Spleen (tissue), 11 donors: ENCODE results near the gene SLCO4A1. TPM values are rescaled to one million over a fixed set of nuclear protein-coding genes. Genes with fewer than 3 reads are reported as not detected.

ENCODE experiments used
- DNase-seq: peaks from one replicate; pipeline ENCODE4 v3.0.0-alpha.2; 2020
- H3K27ac ChIP-seq, 8 donors: fragments of 200-600 bp; sonication (generic) in 7 of 8; 1 replicate in 4 of 8; 2 replicates in 4 of 8; pipeline versions ENCODE4 v1.5.0 to v1.8.0; 2016 to 2021; ENCODE audit warnings: inconsistent platforms in 4 of 8, mild to moderate bottlenecking in 4 of 8, moderate library complexity in 1 of 8
- H3K27me3 ChIP-seq, 7 donors: fragments of 200-600 bp; sonication (generic) in 6 of 7; replicated peaks in 1 of 7; 1 replicate in 4 of 7; 2 replicates in 3 of 7; pipeline versions ENCODE4 v1.5.0 to v1.8.0; 2016 to 2021; ENCODE audit warnings: inconsistent platforms in 3 of 7, mild to moderate bottlenecking in 1 of 7
- H3K36me3 ChIP-seq, 6 donors: fragments of 200-600 bp; sonication (generic) in 5 of 6; 1 replicate in 4 of 6; 2 replicates in 2 of 6; pipeline versions ENCODE4 v1.5.0 to v1.8.0; 2016 to 2021; ENCODE audit warnings: inconsistent platforms in 2 of 6
- H3K4me1 ChIP-seq, 6 donors: fragments of 200-600 bp; sonication (generic) in 5 of 6; 1 replicate in 3 of 6; 2 replicates in 3 of 6; pipeline versions ENCODE4 v1.5.0 to v1.8.0; 2016 to 2021; ENCODE audit warnings: inconsistent platforms in 3 of 6
- H3K4me3 ChIP-seq, 8 donors: fragments of 200-600 bp; sonication (generic) in 7 of 8; 1 replicate in 4 of 8; 2 replicates in 4 of 8; pipeline versions ENCODE4 v1.5.0 to v1.8.0; 2016 to 2021; ENCODE audit warnings: inconsistent platforms in 4 of 8, mild to moderate bottlenecking in 4 of 8, moderate library complexity in 2 of 8
- H3K9me3 ChIP-seq, 8 donors: fragments of 200-600 bp; sonication (generic) in 7 of 8; 1 replicate in 4 of 8; 2 replicates in 4 of 8; pipeline versions ENCODE4 v1.5.0 to v1.8.0; 2016 to 2021; ENCODE audit warnings: inconsistent platforms in 4 of 8
- POLR2A ChIP-seq, 3 donors: fragments of 450-650 bp; IDR thresholded peaks; one replicate each; pipeline ENCODE4 v1.5.1; 2017; ENCODE audit warnings: antibody characterized with exemption in 3 of 3, mild to moderate bottlenecking in 1 of 3
- POLR2AphosphoS5 ChIP-seq, 3 donors: sonication (generic); formaldehyde crosslinking; IDR thresholded peaks; one replicate each; pipeline ENCODE4 v1.5.1; 2017; ENCODE audit warnings: antibody characterized with exemption in 3 of 3
- WGBS, 5 donors: extraction: QIAGEN DNeasy Blood & Tissue Kit in 3 of 5; methylation state at CpG; one replicate each; pipeline versions ENCODE4 v1.1.5 to v1.1.7; 2013 to 2018; 5-methylcytosine and 5-hydroxymethylcytosine counted together
- intact Hi-C: fragments of 100-400 bp; cut with DNase I; formaldehyde crosslinking; loops from one replicate; pipeline ENCODE4 v1.15.0; 2023; ENCODE audit warnings: low total_unique reads
- polyA plus RNA-seq, 3 donors: library from polyadenylated mRNA; stranded (reverse); fragments of 200-250 nt; gene quantifications; one replicate each; pipeline ENCODE4 v1.2.1, GENCODE V29; 2013
- total RNA-seq, 7 donors: library from RNA; depleted of rRNA in 3 of 7; stranded (reverse); fragments of >200 nt in 3 of 7; fragmentation: NEBNext Ultra II Directional in 4 of 7; extraction: Animal tissue kit (Norgen Biotek cat#: 25700) in 4 of 7; gene quantifications; one replicate each; pipeline versions ENCODE4 v1.1.0 to v1.2.1, GENCODE V29; 2016 to 2021
- TF ChIP-seq, protein P1 (sequence below), 11 experiments: fragments of 200-600 bp in 7 of 11; fragments of 450-650 bp in 4 of 11; sonication (generic) in 4 of 11; IDR thresholded peaks in 8 of 11; conservative IDR thresholded peaks in 3 of 11; 1 replicate in 7 of 11; 2 replicates in 4 of 11; pipeline versions ENCODE4 v1.4.0 to v1.8.0; 2016 to 2021; ENCODE audit warnings: antibody characterized with exemption in 11 of 11, inconsistent platforms in 4 of 11, mild to moderate bottlenecking in 1 of 11
- donor health status: healthy with polysubstance abuse.
- donor health status: DM: no; HTN: no; CAD: no; lungs with moderate emphysema.
- donor health status: DM: no; HTN: no; CAD: no.
- donor health status: Bipolar disorder and iron deficiency.
- donor health status: healthy.
- donor health status: DM: no; HTN: no; CAD: no.
- donor health status: DM: yes; HTN: yes; CAD: no.

The SLCO4A1 gene
- total and polyA plus RNA-seq, 10 donors: 2.9 to 16.3 (median 7.0) TPM

DNA sequence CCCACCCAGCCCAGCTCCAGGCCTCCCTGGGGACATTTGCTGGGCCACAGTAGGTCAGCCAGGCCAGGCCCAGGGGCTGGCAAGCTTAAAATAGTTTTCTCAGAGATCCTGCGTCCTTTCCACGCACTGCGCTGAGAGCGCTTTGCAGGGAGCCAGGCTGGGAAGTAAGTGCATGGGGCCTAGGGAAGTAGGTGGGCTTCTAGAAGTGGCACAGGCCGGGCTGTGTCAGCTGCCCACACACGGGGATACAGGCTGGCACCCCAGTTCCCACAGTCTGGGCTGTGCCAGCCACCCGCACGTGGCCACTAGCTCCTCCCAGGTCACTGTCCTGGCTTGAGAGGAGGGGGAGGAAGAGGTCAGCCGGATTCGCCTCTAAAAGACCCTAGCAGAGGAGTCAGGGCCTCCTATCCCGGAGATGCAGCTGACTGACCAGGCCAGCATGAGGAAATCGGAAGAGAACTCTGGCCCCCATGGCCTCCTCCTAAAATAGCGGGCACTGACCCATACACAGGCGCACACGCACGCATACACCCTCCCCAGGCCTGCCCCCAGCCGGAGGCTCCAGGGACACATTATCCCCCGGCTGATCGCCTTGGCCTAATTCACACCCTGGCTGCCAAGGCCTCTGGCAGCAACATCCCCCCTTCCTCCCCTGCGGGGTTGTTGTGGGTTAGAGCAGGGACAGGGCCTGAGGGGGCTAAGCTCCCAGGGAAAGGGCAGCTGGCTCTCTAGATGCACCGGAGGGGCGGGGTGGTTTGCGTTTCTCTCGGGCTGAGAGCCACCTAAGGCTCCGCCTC is 5.4 kb downstream of the SLCO4A1 start:
- H3K4me1 ChIP-seq: peaks cover 39 to 99% (median 85%) of the 10 kb centered on the region in 6 donors
- peaks cover 0 to 18% (median 6%) of the 10 kb centered on the region in 7 donors for H3K27me3 ChIP-seq
- intact Hi-C loops: no loop called here
- H3K9me3 ChIP-seq: no peaks in the 10 kb centered on the region
- no peak for DNase-seq
- H3K27ac ChIP-seq: peak overlapping the region in 4 of 8 donors; percentile 33 to 98 (median 56)
- H3K36me3 ChIP-seq: peaks cover 0 to 20% (median 0%) of the 10 kb centered on the region in 6 donors
- WGBS, 5 donors: 80 to 92% (median 82%) methylated on average over 14 to 25 of the region's 25 CpGs
- no peak overlapping the region for H3K4me3 ChIP-seq
- TF ChIP-seq POLR2AphosphoS5 (IDR thresholded peaks at IDR 0.05) (peak; percentile 44 to 72 (median 66)), POLR2A (IDR thresholded peaks at IDR 0.05) (no peak)

DNA sequence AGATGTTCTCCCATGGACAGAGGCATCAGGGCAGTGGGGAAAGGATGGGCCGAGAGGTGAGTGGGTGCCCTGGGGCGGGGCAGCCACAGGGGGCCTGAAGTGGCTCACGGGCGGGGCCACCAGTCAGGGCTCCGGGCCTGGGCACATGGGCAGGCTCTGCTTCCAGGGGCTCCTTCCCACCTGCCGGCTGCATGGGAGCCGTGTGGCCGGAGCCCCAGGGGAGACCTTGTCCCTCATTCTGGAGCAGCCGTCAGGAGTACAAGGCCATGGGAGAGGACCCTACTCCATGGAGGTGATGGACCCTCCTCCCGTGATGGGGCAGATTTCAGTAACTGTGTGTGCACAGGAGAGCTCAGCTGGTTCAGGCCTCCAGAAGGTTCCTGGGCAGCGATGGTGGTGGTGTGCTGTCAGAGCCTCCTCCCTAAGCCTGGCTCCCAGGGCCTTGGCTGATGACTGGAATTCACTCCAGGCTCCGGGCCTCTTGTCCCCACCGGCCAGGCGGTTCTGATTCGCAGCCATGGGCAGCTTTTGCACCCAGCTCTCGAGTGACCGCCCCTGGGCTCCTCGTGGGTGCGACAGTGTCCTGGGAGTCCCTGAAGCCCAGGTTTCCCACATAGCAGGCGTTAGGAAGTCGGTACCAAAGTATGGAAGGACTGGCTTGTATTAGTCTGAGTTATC is 6.2 kb downstream of the SLCO4A1 start:
- DNase-seq: no peak
- intact Hi-C loops: no loop called here
- TF ChIP-seq POLR2A (IDR thresholded peaks at IDR 0.05) (no peak), POLR2AphosphoS5 (IDR thresholded peaks at IDR 0.05) (no peak)
- TF ChIP-seq, protein P1, sequence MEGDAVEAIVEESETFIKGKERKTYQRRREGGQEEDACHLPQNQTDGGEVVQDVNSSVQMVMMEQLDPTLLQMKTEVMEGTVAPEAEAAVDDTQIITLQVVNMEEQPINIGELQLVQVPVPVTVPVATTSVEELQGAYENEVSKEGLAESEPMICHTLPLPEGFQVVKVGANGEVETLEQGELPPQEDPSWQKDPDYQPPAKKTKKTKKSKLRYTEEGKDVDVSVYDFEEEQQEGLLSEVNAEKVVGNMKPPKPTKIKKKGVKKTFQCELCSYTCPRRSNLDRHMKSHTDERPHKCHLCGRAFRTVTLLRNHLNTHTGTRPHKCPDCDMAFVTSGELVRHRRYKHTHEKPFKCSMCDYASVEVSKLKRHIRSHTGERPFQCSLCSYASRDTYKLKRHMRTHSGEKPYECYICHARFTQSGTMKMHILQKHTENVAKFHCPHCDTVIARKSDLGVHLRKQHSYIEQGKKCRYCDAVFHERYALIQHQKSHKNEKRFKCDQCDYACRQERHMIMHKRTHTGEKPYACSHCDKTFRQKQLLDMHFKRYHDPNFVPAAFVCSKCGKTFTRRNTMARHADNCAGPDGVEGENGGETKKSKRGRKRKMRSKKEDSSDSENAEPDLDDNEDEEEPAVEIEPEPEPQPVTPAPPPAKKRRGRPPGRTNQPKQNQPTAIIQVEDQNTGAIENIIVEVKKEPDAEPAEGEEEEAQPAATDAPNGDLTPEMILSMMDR (IDR thresholded peaks at IDR 0.05 in 8 of 11, conservative IDR thresholded peaks at IDR 0.05 in 3 of 11): no peak
- 81 to 93% (median 89%) methylated on average over 11 to 21 of the region's 21 CpGs for WGBS, 5 donors
- Histone ChIP-seq H3K36me3 (peaks cover 0 to 20% (median 0%) of the 10 kb centered on the region in 6 donors), H3K4me1 (peaks cover 39 to 99% (median 85%) of the 10 kb centered on the region in 6 donors), H3K27me3 (peaks cover 0 to 11% (median 0%) of the 10 kb centered on the region in 7 donors), H3K4me3 (no peak overlapping the region), H3K9me3 (no peaks in the 10 kb centered on the region), H3K27ac (peak overlapping the region in 5 of 8 donors; percentile 8 to 98 (median 54))

DNA sequence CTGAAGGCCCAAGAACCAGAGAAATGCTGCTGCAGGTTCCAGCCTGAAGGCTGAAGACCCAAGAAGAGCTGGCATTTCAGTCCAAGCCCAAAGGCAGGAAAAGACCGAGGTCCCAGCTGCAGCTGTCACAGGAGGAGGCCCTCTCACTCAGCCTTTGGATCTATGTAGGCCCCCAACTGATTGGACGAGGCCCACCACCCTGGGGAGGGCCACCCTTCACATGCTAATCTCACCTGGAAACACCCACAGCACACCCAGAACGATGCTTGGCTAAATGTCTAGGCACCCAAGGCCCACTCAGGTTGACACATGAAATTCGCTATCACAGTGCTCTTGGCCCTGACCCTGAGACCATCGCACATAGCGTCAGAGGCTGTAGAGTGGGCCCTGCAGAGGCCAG is 6.8 kb downstream of the SLCO4A1 start:
- intact Hi-C loops: no loop called here
- TF ChIP-seq, protein P1 (IDR thresholded peaks at IDR 0.05 in 8 of 11, conservative IDR thresholded peaks at IDR 0.05 in 3 of 11): no peak
- TF ChIP-seq POLR2AphosphoS5 (IDR thresholded peaks at IDR 0.05): no peak
- no peak for TF ChIP-seq POLR2A (IDR thresholded peaks at IDR 0.05)
- peak overlapping the region in 2 of 8 donors; percentile 94 to 98 for H3K27ac ChIP-seq
- H3K4me3 ChIP-seq: no peak overlapping the region
- peaks cover 0 to 4% (median 0%) of the 10 kb centered on the region in 7 donors for H3K27me3 ChIP-seq
- no peaks in the 10 kb centered on the region for H3K9me3 ChIP-seq
- H3K36me3 ChIP-seq: peaks cover 0 to 20% (median 0%) of the 10 kb centered on the region in 6 donors
- no peak for DNase-seq
- peaks cover 32 to 98% (median 80%) of the 10 kb centered on the region in 6 donors for H3K4me1 ChIP-seq
- WGBS, 5 donors: 75 to 92% (median 89%) methylated on average over 4 to 6 of the region's 6 CpGs

DNA sequence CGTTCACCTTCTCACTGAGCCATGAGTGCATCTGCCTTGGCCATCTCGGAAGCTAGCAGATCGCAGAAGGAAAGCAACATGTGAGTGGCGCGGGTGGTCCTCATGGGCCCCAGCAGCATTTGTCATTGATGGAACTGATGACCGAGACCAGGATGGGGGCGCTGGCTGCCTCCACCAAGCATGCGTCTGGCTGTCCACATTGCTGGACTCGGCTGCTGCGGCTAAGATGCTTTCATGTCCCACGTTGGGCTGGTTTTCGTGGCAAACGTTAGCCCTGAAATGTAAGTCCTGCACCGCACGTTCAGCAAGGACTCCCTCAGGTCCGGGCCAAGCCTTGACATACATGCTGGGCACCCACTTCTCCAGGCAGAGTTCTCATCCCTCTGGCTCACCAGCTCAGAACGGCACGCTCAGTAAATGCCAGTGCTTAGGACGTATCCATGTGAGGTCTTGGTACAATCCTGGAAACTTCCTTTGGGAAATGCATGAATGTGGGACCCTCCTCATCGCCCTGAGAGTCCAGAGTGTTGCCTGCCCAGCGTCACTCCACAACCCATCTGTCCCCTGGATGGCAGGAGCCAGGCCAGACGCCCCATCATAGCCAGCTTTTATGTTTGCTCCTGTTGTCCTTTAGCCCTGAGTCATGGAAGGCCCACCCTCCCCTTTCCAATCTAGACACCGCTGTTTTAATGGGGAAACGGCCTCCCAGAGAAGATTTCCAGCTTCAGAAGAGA is 8.4 kb downstream of the SLCO4A1 start:
- H3K36me3 ChIP-seq: peaks cover 0 to 20% (median 0%) of the 10 kb centered on the region in 6 donors
- intact Hi-C loops: no loop called here
- DNase-seq: no peak
- no peaks in the 10 kb centered on the region for H3K9me3 ChIP-seq
- peak overlapping the region in 6 of 8 donors; percentile 8 to 67 (median 26) for H3K4me3 ChIP-seq
- H3K27ac ChIP-seq: peak overlapping the region; percentile 43 to 98 (median 95)
- H3K27me3 ChIP-seq: no peaks in the 10 kb centered on the region
- WGBS, 5 donors: 82 to 89% (median 89%) methylated on average over 16 to 24 of the region's 24 CpGs
- H3K4me1 ChIP-seq: peaks cover 31 to 96% (median 66%) of the 10 kb centered on the region in 6 donors
- TF ChIP-seq POLR2AphosphoS5 (IDR thresholded peaks at IDR 0.05) (peak in 1 of 3 donors; percentile 13), POLR2A (IDR thresholded peaks at IDR 0.05) (no peak)
- TF ChIP-seq, protein P1 (IDR thresholded peaks at IDR 0.05 in 8 of 11, conservative IDR thresholded peaks at IDR 0.05 in 3 of 11): no peak
